HFF-Myc (cell line): Measurements from ENCODE around the gene COMP.

ENCODE experiments used
- DNase-seq: peaks from one replicate; pipeline ENCODE4 v3.0.0-alpha.2; 2011; ENCODE audit warnings: low read depth; ENCODE audit errors: extremely low read depth
- H3K4me3 ChIP-seq: replicated peaks from 2 replicates; pipeline ENCODE4 v1.5.1; 2011; ENCODE audit warnings: low read depth, mild to moderate bottlenecking, control low read depth, low read length
- CTCF ChIP-seq: IDR thresholded peaks from 2 replicates; pipeline ENCODE4 v1.5.1; 2012; ENCODE audit warnings: mild to moderate bottlenecking, low read depth, low read length, control low read depth; ENCODE audit errors: missing control alignments

The COMP gene

GRCh38 chr19:18750295-18750970 lies 40.7 kb downstream of the COMP start:
- no peak for DNase-seq
- no peak for TF ChIP-seq CTCF

GRCh38 chr19:18749362-18750231 lies 41.5 kb downstream of the COMP start:
- TF ChIP-seq CTCF, result no peak
- no peak for DNase-seq
- no peak overlapping the region for H3K4me3 ChIP-seq

More at GRCh38 chr19:18750295-18750970, 40.7 kb downstream of the COMP start:
- H3K4me3 ChIP-seq, result no peak overlapping the region

GRCh38 chr19:18746401-18747325 lies 44.4 kb downstream of the COMP start:
- TF ChIP-seq CTCF, result no peak

GRCh38 chr19:18745931-18746330 lies 45.2 kb downstream of the COMP start:
- no peak for TF ChIP-seq CTCF
- DNase-seq, result no peak
- H3K4me3 ChIP-seq, result no peak overlapping the region

More at GRCh38 chr19:18746401-18747325, 44.4 kb downstream of the COMP start:
- no peak overlapping the region for H3K4me3 ChIP-seq
- DNase-seq, result no peak

- no peak for DNase-seq
- no peak overlapping the region for H3K4me3 ChIP-seq
- no peak for TF ChIP-seq CTCF
Measured at GRCh38 chr19:18745012-18745735, 45.9 kb downstream of the COMP start.
